GM21528 (cell line): ENCODE measurements around the gene AFDN.
A peak's percentile ranks its signal among the peaks of the same experiment; 100 is the strongest.

Source experiments
- ATAC-seq: cut with Tn5 transposase; IDR thresholded peaks from one replicate; pipeline ENCODE4 v1.9.1; 2021; ENCODE audit warnings: mild to moderate bottlenecking, moderate library complexity; ENCODE audit not compliant: unreplicated experiment, low FRiP score

Gene AFDN

GRCh38 chr6:167815296-167815980 is 11.3 kb upstream of the AFDN start:
- no peak for ATAC-seq

GRCh38 chr6:167817016-167817415 is 9.7 kb upstream of the AFDN start:
- ATAC-seq, result no peak

GRCh38 chr6:167817729-167818128 is 9.0 kb upstream of the AFDN start:
- ATAC-seq, result no peak

- ATAC-seq, result no peak
Observed at GRCh38 chr6:167819576-167819975, 7.1 kb upstream of the AFDN start.

GRCh38 chr6:167820681-167821080 is 6.0 kb upstream of the AFDN start:
- no peak for ATAC-seq

GRCh38 chr6:167824591-167825331 is 1.9 kb upstream of the AFDN start:
- ATAC-seq, result no peak

GRCh38 chr6:167825332-167826229 is 1.1 kb upstream of the AFDN start:
- ATAC-seq, result no peak

GRCh38 chr6:167826230-167826895 is 348 bp upstream of the AFDN start:
- ATAC-seq, result peak; percentile 77

GRCh38 chr6:167827583-167828324 is 1.0 kb downstream of the AFDN start:
- ATAC-seq, result peak; percentile 42

- no peak for ATAC-seq
Observed at GRCh38 chr6:167828325-167828956, 1.7 kb downstream of the AFDN start.

GRCh38 chr6:167829513-167829912 is 2.8 kb downstream of the AFDN start:
- ATAC-seq, result no peak

- ATAC-seq, result no peak
Observed at GRCh38 chr6:167831281-167831828, 4.6 kb downstream of the AFDN start.

GRCh38 chr6:167832497-167833395 is 6.0 kb downstream of the AFDN start:
- ATAC-seq, result peak; percentile 44

GRCh38 chr6:167833396-167833763 is 6.7 kb downstream of the AFDN start:
- peak; percentile 29 for ATAC-seq

- ATAC-seq, result no peak
Observed at GRCh38 chr6:167835260-167835659, 8.5 kb downstream of the AFDN start.

GRCh38 chr6:167836721-167837120 is 10.0 kb downstream of the AFDN start:
- ATAC-seq, result no peak

- no peak for ATAC-seq
Observed at GRCh38 chr6:167838207-167838748, 11.6 kb downstream of the AFDN start.

GRCh38 chr6:167839343-167839742 is 12.6 kb downstream of the AFDN start:
- ATAC-seq, result no peak
